HG02759 (cell line): Measurements from ENCODE around the gene NOLC1.

Source experiments
- ATAC-seq: cut with Tn5 transposase; IDR thresholded peaks from one replicate; pipeline ENCODE4 v1.9.1; 2021; ENCODE audit warnings: mild to moderate bottlenecking, moderate library complexity; ENCODE audit not compliant: unreplicated experiment

NOLC1 gene

GRCh38 chr10:102200751-102201640, 48.8 kb downstream of the NOLC1 start:
- no peak for ATAC-seq

- no peak for ATAC-seq
Measured at GRCh38 chr10:102202386-102202785, 50.2 kb downstream of the NOLC1 start.

- no peak for ATAC-seq
Measured at GRCh38 chr10:102208311-102209035, 56.3 kb downstream of the NOLC1 start.

- no peak for ATAC-seq
Measured at GRCh38 chr10:102211615-102212299, 59.6 kb downstream of the NOLC1 start.
